ENCODE data around the gene ATP2A1.

ATP2A1 gene

GRCh38 chr16:28931801-28932225 lies 53.5 kb downstream of the ATP2A1 start, which contains the start of gene CD19:
TSS of gene CD19 (plus strand) at chr16:28931971. CDS start at chr16:28932001, 30 bp downstream.
- Histone ChIP-seq H3K9me3 (ENCODE audit: control insufficient read depth, insufficient read depth, low read depth, low read length) (no peaks in the 10 kb centered on the region), H3K4me1 (ENCODE audit: control insufficient read depth, insufficient read depth, low read length) (no peaks in the 10 kb centered on the region), H3K4me3 (ENCODE audit: low read depth, low read length) (no peak within 1 kb of the TSS), H3K27ac (ENCODE audit: extremely low read depth, low read depth, low read length) (no peak within 1 kb of the TSS), H3K36me3 (ENCODE audit: control insufficient read depth in 2 of 2, insufficient read depth in 1 of 2, low read length in 2 of 2) (no peaks in the 10 kb centered on the region)
- ChIA-PET POLR2A (no interaction called here), CTCF (interaction anchor here (1.0 kb wide), 1 partner anchor 13 kb away, joined by 4 read pairs; no protein-coding TSS in a partner anchor)
- TF ChIP-seq ZNF354C (tag by site-specific recombination; IDR thresholded peaks at IDR 0.05; ENCODE audit: borderline replicate concordance, low read depth), result no peak
- TF ChIP-seq ZNF501 (tag by site-specific recombination; IDR thresholded peaks at IDR 0.05), result no peak
- TF ChIP-seq ZNF223 (tag by site-specific recombination; IDR thresholded peaks at IDR 0.05), result no peak
- no peak for TF ChIP-seq ELK4 (IDR thresholded peaks at IDR 0.05; ENCODE audit: borderline replicate concordance, low read depth, low read length)
- no peak for TF ChIP-seq ZNF660 (tag by site-specific recombination; IDR thresholded peaks at IDR 0.05)
- no peak for TF ChIP-seq ZNF140 (tag by site-specific recombination; IDR thresholded peaks at IDR 0.05)
- no peak for TF ChIP-seq ZNF654 (tag by site-specific recombination; IDR thresholded peaks at IDR 0.05; ENCODE audit: low read depth)
- TF ChIP-seq ZNF513 (tag by site-specific recombination; IDR thresholded peaks at IDR 0.05), result peak; percentile 59; the same call in 1 of the 2 replicates
- TF ChIP-seq BCL11A (tag by site-specific recombination; IDR thresholded peaks at IDR 0.05; ENCODE audit: low read depth), result no peak

GRCh38 chr16:28932339-28933141 lies 54.3 kb downstream of the ATP2A1 start:
- ChIA-PET POLR2A (interaction anchor here (0.8 kb wide), 1 partner anchor 18 kb away, joined by 3 read pairs; the partner anchor contains the start of gene NFATC2IP), CTCF (interaction anchor here (0.5 to 1.4 kb wide), 4 partner anchors 13 to 44 kb away, joined by 3 to 6 read pairs (median 4); no protein-coding TSS in a partner anchor)
- TF ChIP-seq ZNF501 (tag by site-specific recombination; IDR thresholded peaks at IDR 0.05) (no peak), ZNF26 (tag by site-specific recombination; IDR thresholded peaks at IDR 0.05) (no peak), SP2 (tag by site-specific recombination; IDR thresholded peaks at IDR 0.05) (no peak), ELK4 (IDR thresholded peaks at IDR 0.05; ENCODE audit: borderline replicate concordance, low read depth, low read length) (no peak), KLF10 (tag by site-specific recombination; IDR thresholded peaks at IDR 0.05) (no peak), GLIS2 (tag by site-specific recombination; IDR thresholded peaks at IDR 0.05) (no peak), MZF1 (tag by site-specific recombination; IDR thresholded peaks at IDR 0.05; ENCODE audit: borderline replicate concordance) (no peak), KLF1 (tag by site-specific recombination; IDR thresholded peaks at IDR 0.05) (no peak), ZFP37 (tag by site-specific recombination; IDR thresholded peaks at IDR 0.05) (no peak), ZNF416 (tag by site-specific recombination; IDR thresholded peaks at IDR 0.05) (no peak)

More at GRCh38 chr16:28932339-28933141, 54.3 kb downstream of the ATP2A1 start:
- Histone ChIP-seq H3K9me3 (ENCODE audit: control insufficient read depth, insufficient read depth, low read depth, low read length) (no peaks in the 10 kb centered on the region), H3K36me3 (ENCODE audit: control insufficient read depth in 2 of 2, insufficient read depth in 1 of 2, low read length in 2 of 2) (no peaks in the 10 kb centered on the region), H3K27ac (ENCODE audit: extremely low read depth, low read depth, low read length) (no peak overlapping the region), H3K4me3 (ENCODE audit: low read depth, low read length) (no peak overlapping the region), H3K4me1 (ENCODE audit: control insufficient read depth, insufficient read depth, low read length) (no peaks in the 10 kb centered on the region)
